ENCODE results near the gene ITSN2. TPM values are rescaled to one million over a fixed set of nuclear protein-coding genes. Genes with fewer than 3 reads are reported as not detected.

ITSN2 gene
- total and polyA plus RNA-seq, 5 experiments from 2014 or later: 45.9 to 156 (median 57.8) TPM

GRCh38 chr2:24247164-24247563 is 113.2 kb downstream of the ITSN2 start:
- H3K36me3 Mint-ChIP-seq: peaks cover 5 to 82% (median 22%) of the 10 kb centered on the region in 3 donors
- H3K4me1 Mint-ChIP-seq: no peaks in the 10 kb centered on the region
- POLR2A ChIA-PET: no interaction called here
- no peak overlapping the region for H3K4me3 Mint-ChIP-seq
- no peaks in the 10 kb centered on the region for H3K27me3 Mint-ChIP-seq
- H3K27ac Mint-ChIP-seq: peak overlapping the region in 1 of 10 donors; percentile 0
- ATAC-seq (no peak), DNase-seq (no peak)
- H3K9me3 Mint-ChIP-seq: no peaks in the 10 kb centered on the region

GRCh38 chr2:24245986-24246776 is 114.2 kb downstream of the ITSN2 start:
- DNase-seq (no peak), ATAC-seq (no peak)
- Mint-ChIP-seq H3K4me1 (no peaks in the 10 kb centered on the region), H3K27ac (no peak overlapping the region), H3K4me3 (no peak overlapping the region), H3K9me3 (no peaks in the 10 kb centered on the region), H3K36me3 (peaks cover 5 to 87% (median 23%) of the 10 kb centered on the region in 3 donors), H3K27me3 (no peaks in the 10 kb centered on the region)
- POLR2A ChIA-PET: no interaction called here

GRCh38 chr2:24241528-24241927 is 118.8 kb downstream of the ITSN2 start:
- no peak for DNase-seq
- Mint-ChIP-seq H3K27ac (peak overlapping the region in 2 of 10 donors; percentile 13 to 17), H3K4me3 (no peak overlapping the region), H3K27me3 (no peaks in the 10 kb centered on the region), H3K4me1 (peaks cover 0 to 3% (median 0%) of the 10 kb centered on the region in 4 donors), H3K9me3 (no peaks in the 10 kb centered on the region), H3K36me3 (peaks cover 5 to 69% (median 10%) of the 10 kb centered on the region in 3 donors)
- POLR2A ChIA-PET: no interaction called here
- no peak for ATAC-seq

GRCh38 chr2:24239553-24239952 is 120.8 kb downstream of the ITSN2 start:
- Mint-ChIP-seq H3K9me3 (no peaks in the 10 kb centered on the region), H3K27ac (no peak overlapping the region), H3K4me1 (peaks cover 0 to 5% (median 0%) of the 10 kb centered on the region in 4 donors), H3K36me3 (peaks cover 4 to 62% (median 5%) of the 10 kb centered on the region in 3 donors), H3K27me3 (no peaks in the 10 kb centered on the region), H3K4me3 (no peak overlapping the region)
- DNase-seq: no peak
- ATAC-seq: no peak
- POLR2A ChIA-PET: no interaction called here

- no peaks in the 10 kb centered on the region for H3K27me3 Mint-ChIP-seq
- H3K4me3 Mint-ChIP-seq: no peak overlapping the region
- H3K9me3 Mint-ChIP-seq: no peaks in the 10 kb centered on the region
- ATAC-seq (no peak), DNase-seq (no peak)
- H3K27ac Mint-ChIP-seq: peak overlapping the region in 1 of 10 donors; percentile 8
- H3K4me1 Mint-ChIP-seq: peaks cover 0 to 5% (median 0%) of the 10 kb centered on the region in 4 donors
- H3K36me3 Mint-ChIP-seq: peaks cover 4 to 65% (median 5%) of the 10 kb centered on the region in 3 donors
- POLR2A ChIA-PET: no interaction called here
These were observed 122.2 kb downstream of the ITSN2 start for GRCh38 chr2:24238158-24238557.

- Mint-ChIP-seq H3K27me3 (no peaks in the 10 kb centered on the region), H3K4me1 (peaks cover 0 to 5% (median 0%) of the 10 kb centered on the region in 4 donors)
These were observed 123.0 kb downstream of the ITSN2 start for GRCh38 chr2:24237313-24237712.

GRCh38 chr2:24233321-24233720 is 127.0 kb downstream of the ITSN2 start:
- POLR2A ChIA-PET: no interaction called here
- no peaks in the 10 kb centered on the region for H3K9me3 Mint-ChIP-seq
- no peak for DNase-seq
- H3K4me1 Mint-ChIP-seq: peaks cover 0 to 6% (median 0%) of the 10 kb centered on the region in 4 donors
- no peaks in the 10 kb centered on the region for H3K27me3 Mint-ChIP-seq
- no peak overlapping the region for H3K4me3 Mint-ChIP-seq
- H3K27ac Mint-ChIP-seq: peak overlapping the region in 1 of 10 donors; percentile 4
- ATAC-seq: no peak
- H3K36me3 Mint-ChIP-seq: peaks cover 0 to 42% (median 0%) of the 10 kb centered on the region in 3 donors

More at GRCh38 chr2:24237313-24237712, 123.0 kb downstream of the ITSN2 start:
- H3K9me3 Mint-ChIP-seq: no peaks in the 10 kb centered on the region
- H3K36me3 Mint-ChIP-seq: peaks cover 4 to 58% (median 5%) of the 10 kb centered on the region in 3 donors
- no peak for DNase-seq
- ATAC-seq: no peak
- POLR2A ChIA-PET: no interaction called here
- H3K27ac Mint-ChIP-seq: peak overlapping the region in 4 of 10 donors; percentile 3 to 51 (median 23)
- H3K4me3 Mint-ChIP-seq: no peak overlapping the region

GRCh38 chr2:24231461-24231881 is 128.9 kb downstream of the ITSN2 start:
- no peak for ATAC-seq
- POLR2A ChIA-PET: interaction anchor here (0.8 kb wide), 1 partner anchor 129 kb away, joined by 3 read pairs; no protein-coding TSS in a partner anchor

GRCh38 chr2:24228470-24228869 is 131.9 kb downstream of the ITSN2 start:
- POLR2A ChIA-PET: no interaction called here
- peaks cover 0 to 3% (median 0%) of the 10 kb centered on the region in 4 donors for H3K4me1 Mint-ChIP-seq
- no peaks in the 10 kb centered on the region for H3K9me3 Mint-ChIP-seq
- peak overlapping the region in 1 of 10 donors; percentile 34 for H3K27ac Mint-ChIP-seq
- DNase-seq (peak in 2 of 10 donors; percentile 4 to 5), ATAC-seq (no peak)
- peaks cover 0 to 42% (median 0%) of the 10 kb centered on the region in 3 donors for H3K36me3 Mint-ChIP-seq
- H3K4me3 Mint-ChIP-seq: no peak overlapping the region
- no peaks in the 10 kb centered on the region for H3K27me3 Mint-ChIP-seq

More at GRCh38 chr2:24231461-24231881, 128.9 kb downstream of the ITSN2 start:
- no peak overlapping the region for H3K4me3 Mint-ChIP-seq
- no peak for DNase-seq
- H3K27me3 Mint-ChIP-seq: no peaks in the 10 kb centered on the region
- peaks cover 0 to 45% (median 0%) of the 10 kb centered on the region in 3 donors for H3K36me3 Mint-ChIP-seq
- no peak overlapping the region for H3K27ac Mint-ChIP-seq
- H3K9me3 Mint-ChIP-seq: no peaks in the 10 kb centered on the region
- H3K4me1 Mint-ChIP-seq: peaks cover 0 to 3% (median 0%) of the 10 kb centered on the region in 4 donors

GRCh38 chr2:24225499-24226242 is 134.7 kb downstream of the ITSN2 start:
- no peak for DNase-seq
- Mint-ChIP-seq H3K27ac (peak overlapping the region in 2 of 10 donors; percentile 32 to 86), H3K27me3 (no peaks in the 10 kb centered on the region), H3K4me3 (no peak overlapping the region), H3K9me3 (no peaks in the 10 kb centered on the region), H3K4me1 (peaks cover 0 to 3% (median 0%) of the 10 kb centered on the region in 4 donors), H3K36me3 (peaks cover 0 to 56% (median 2%) of the 10 kb centered on the region in 3 donors)
- no peak for ATAC-seq
- POLR2A ChIA-PET: no interaction called here

GRCh38 chr2:24222946-24223345 is 137.4 kb downstream of the ITSN2 start:
- Mint-ChIP-seq H3K27ac (peak overlapping the region in 1 of 10 donors; percentile 52), H3K4me1 (peaks cover 0 to 2% (median 0%) of the 10 kb centered on the region in 4 donors), H3K27me3 (no peaks in the 10 kb centered on the region), H3K4me3 (no peak overlapping the region), H3K9me3 (no peaks in the 10 kb centered on the region), H3K36me3 (peaks cover 0 to 74% (median 9%) of the 10 kb centered on the region in 3 donors)
- DNase-seq (no peak), ATAC-seq (no peak)
- POLR2A ChIA-PET: no interaction called here

GRCh38 chr2:24221343-24222050 is 138.8 kb downstream of the ITSN2 start:
- H3K9me3 Mint-ChIP-seq: no peaks in the 10 kb centered on the region
- H3K36me3 Mint-ChIP-seq: peaks cover 0 to 72% (median 12%) of the 10 kb centered on the region in 3 donors
- H3K27me3 Mint-ChIP-seq: no peaks in the 10 kb centered on the region
- no peak overlapping the region for H3K4me3 Mint-ChIP-seq
- no peak for ATAC-seq
- H3K4me1 Mint-ChIP-seq: peaks cover 0 to 2% (median 0%) of the 10 kb centered on the region in 4 donors
- peak overlapping the region in 1 of 10 donors; percentile 58 for H3K27ac Mint-ChIP-seq
- POLR2A ChIA-PET: no interaction called here
- no peak for DNase-seq

Data from naive thymus-derived CD8-positive, alpha-beta T cell (primary cell).